ENCODE measurements around the gene ODAD2. TPM values are rescaled to one million over a fixed set of nuclear protein-coding genes. Genes with fewer than 3 reads are reported as not detected.
"Not testable (repeated sequence)": the region's sequence is repeated elsewhere in the genome, so short reads cannot be mapped to it uniquely, and the experiment has no call there.

The ODAD2 gene
- total RNA-seq, 1 experiment from 2014 or later, result not detected

- DNase-seq (ENCODE audit: low read depth), result no peak
Observed at GRCh38 chr10:27959093-27959715, 39.7 kb downstream of the ODAD2 start.

GRCh38 chr10:27958383-27958782 lies 40.5 kb downstream of the ODAD2 start:
- not testable (repeated sequence) for DNase-seq (ENCODE audit: low read depth)

GRCh38 chr10:27950242-27950564 lies 48.7 kb downstream of the ODAD2 start:
- DNase-seq (ENCODE audit: low read depth), result no peak

GRCh38 chr10:27949528-27950241 lies 49.2 kb downstream of the ODAD2 start:
- no peak for DNase-seq (ENCODE audit: low read depth)

GRCh38 chr10:27948186-27948585 lies 50.7 kb downstream of the ODAD2 start:
- no peak for DNase-seq (ENCODE audit: low read depth)

- DNase-seq (ENCODE audit: low read depth), result no peak
Observed at GRCh38 chr10:27947540-27947939, 51.3 kb downstream of the ODAD2 start.

GRCh38 chr10:27944005-27944404 lies 54.9 kb downstream of the ODAD2 start:
- no peak for DNase-seq (ENCODE audit: low read depth)

GRCh38 chr10:27914888-27915287 lies 84.0 kb downstream of the ODAD2 start:
- DNase-seq (ENCODE audit: low read depth), result no peak

- no peak for DNase-seq (ENCODE audit: low read depth)
Observed at GRCh38 chr10:27912231-27912630, 86.6 kb downstream of the ODAD2 start.

GRCh38 chr10:27911539-27911938 lies 87.3 kb downstream of the ODAD2 start:
- DNase-seq (ENCODE audit: low read depth), result no peak

GRCh38 chr10:27911011-27911410 lies 87.9 kb downstream of the ODAD2 start:
- no peak for DNase-seq (ENCODE audit: low read depth)

- no peak for DNase-seq (ENCODE audit: low read depth)
Observed at GRCh38 chr10:27908231-27908630, 90.6 kb downstream of the ODAD2 start.

- DNase-seq (ENCODE audit: low read depth), result not testable (repeated sequence)
Observed at GRCh38 chr10:27899485-27899884, 99.4 kb downstream of the ODAD2 start.

GRCh38 chr10:27899058-27899457 lies 99.8 kb downstream of the ODAD2 start:
- no peak for DNase-seq (ENCODE audit: low read depth)

GRCh38 chr10:27893358-27893954 lies 105.4 kb downstream of the ODAD2 start:
- peak; percentile 39 for DNase-seq (ENCODE audit: low read depth)

- no peak for DNase-seq (ENCODE audit: low read depth)
Observed at GRCh38 chr10:27890971-27891370, 107.9 kb downstream of the ODAD2 start.

- DNase-seq (ENCODE audit: low read depth), result no peak
Observed at GRCh38 chr10:27889518-27889917, 109.4 kb downstream of the ODAD2 start.

GRCh38 chr10:27884185-27884641 lies 114.7 kb downstream of the ODAD2 start:
- no peak for DNase-seq (ENCODE audit: low read depth)

- no peak for DNase-seq (ENCODE audit: low read depth)
Observed at GRCh38 chr10:27878281-27878680, 120.6 kb downstream of the ODAD2 start.

- DNase-seq (ENCODE audit: low read depth), result no peak
Observed at GRCh38 chr10:27865221-27865635, 133.7 kb downstream of the ODAD2 start.

GRCh38 chr10:27861781-27862180 lies 137.1 kb downstream of the ODAD2 start:
- no peak for DNase-seq (ENCODE audit: low read depth)

GRCh38 chr10:27857616-27858015 lies 141.3 kb downstream of the ODAD2 start:
- DNase-seq (ENCODE audit: low read depth), result no peak

- no peak for DNase-seq (ENCODE audit: low read depth)
Observed at GRCh38 chr10:27844223-27844622, 154.7 kb downstream of the ODAD2 start.

All from RPMI7951 (cell line).